Left renal pelvis (tissue), 4 donors: ENCODE data around the gene ZNF808. TPM values are rescaled to one million over a fixed set of nuclear protein-coding genes. Genes with fewer than 3 reads are reported as not detected.
"Not testable (repeated sequence)": the region's sequence is repeated elsewhere in the genome, so short reads cannot be mapped to it uniquely, and the experiment has no call there.

Experiments
- DNase-seq, 4 donors: peaks; one replicate each; pipeline ENCODE4 v3.0.0-alpha.2; 2013; ENCODE audit warnings: low read depth in 4 of 4, low spot score in 3 of 4
- polyA plus RNA-seq, 4 donors: library from polyadenylated mRNA; unstranded; fragments of 120-200 nt; gene quantifications; one replicate each; pipeline ENCODE4 v1.2.1, GENCODE V29; 2013; ENCODE audit not compliant: insufficient read length in 4 of 4

ZNF808 gene
- polyA plus RNA-seq, 4 donors = 8.8 to 17.9 (median 12.5) TPM

DNA sequence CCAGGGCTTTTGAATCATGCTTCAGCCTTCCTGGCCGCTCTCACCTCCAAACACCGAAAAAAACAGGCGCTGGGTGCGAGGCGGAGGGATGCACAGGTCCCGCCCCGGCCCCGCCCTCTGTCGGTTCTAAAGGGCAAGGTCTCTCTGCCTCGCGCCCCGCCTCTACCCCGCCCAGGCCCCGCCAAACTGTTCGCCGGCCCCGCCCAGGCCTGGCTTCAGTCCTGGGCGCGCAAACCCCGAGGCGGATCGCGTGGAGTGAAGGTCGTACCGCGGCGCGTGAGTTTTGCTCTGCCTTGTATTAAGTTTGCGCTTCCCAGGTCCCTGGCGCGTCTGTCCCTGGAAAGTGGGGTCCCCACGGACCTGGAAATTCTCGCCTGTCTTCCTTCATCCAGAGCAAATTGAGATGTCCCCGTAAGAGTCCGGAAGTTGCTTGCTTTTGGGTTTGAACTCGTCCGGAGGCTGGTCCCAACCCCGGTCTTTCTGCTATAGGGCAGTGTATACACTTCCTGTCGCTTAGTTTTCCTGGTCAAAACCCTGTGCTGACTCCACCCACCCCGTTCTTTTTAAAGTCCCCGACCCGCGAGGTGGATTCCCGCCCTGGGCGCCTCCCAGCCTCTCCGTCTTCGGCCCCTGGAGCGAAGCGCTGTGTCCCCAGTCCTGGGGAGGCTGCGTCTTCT is 8.4 kb downstream of the ZNF808 start:
- DNase-seq = peak in 3 of 4 donors; percentile 41 to 59 (median 55)

DNA sequence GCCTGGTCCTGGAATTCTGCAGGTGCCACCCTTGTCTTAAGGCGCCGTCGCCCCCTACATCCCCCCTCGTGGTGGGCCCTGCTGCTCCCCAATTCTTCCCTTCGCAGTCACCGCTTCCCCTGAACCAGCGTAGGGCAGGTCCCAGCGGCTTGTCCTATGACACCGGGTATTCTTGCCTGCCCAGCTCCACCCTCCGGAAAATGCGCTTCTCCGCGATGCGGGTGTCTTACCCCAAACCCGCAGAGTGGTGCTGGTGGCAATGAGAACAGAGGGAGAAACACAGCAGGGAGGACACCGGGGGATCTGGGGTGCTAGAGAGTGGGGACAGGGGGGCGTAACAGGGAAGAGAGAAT is 9.0 kb downstream of the ZNF808 start:
- DNase-seq = no peak

DNA sequence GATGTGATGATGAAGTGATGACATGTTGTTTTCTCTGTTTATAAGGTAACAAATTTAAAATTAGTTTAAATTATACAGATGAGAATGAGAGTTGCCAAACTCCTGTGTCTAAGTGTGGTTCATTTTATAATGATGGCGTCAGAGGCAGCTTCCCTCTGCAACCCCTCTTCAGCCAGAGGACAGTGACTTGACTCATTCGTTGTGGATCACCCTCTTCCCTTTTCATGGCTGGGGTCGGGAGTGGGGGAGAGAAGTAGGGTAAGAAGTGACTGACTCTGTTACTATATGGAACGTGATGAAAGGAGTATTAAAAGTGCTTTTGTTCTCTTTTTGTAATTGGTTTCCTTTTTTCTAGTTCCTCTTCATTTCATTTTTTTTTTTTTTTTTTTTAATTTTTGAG is 11.3 kb downstream of the ZNF808 start:
- DNase-seq = not testable (repeated sequence)

DNA sequence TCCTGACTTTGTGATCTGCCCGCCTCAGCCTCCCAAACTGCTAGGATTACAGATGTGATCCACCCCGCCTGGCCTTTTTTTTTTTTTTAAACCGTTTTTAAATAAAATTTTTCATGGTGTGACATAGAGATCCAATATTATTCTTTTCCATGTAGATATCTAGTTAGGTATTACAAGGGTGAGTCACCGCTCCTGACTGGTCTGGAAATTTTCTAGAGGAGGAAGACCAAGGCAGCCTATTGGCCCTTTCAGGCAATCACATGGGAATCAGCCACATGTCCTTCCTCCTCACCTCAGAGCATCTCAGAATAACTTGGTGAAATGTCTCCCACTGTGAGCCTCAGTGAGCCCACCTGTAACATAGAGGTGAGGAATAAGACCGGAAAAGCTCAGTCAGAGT is 13.7 kb downstream of the ZNF808 start:
- DNase-seq = not testable (repeated sequence)

DNA sequence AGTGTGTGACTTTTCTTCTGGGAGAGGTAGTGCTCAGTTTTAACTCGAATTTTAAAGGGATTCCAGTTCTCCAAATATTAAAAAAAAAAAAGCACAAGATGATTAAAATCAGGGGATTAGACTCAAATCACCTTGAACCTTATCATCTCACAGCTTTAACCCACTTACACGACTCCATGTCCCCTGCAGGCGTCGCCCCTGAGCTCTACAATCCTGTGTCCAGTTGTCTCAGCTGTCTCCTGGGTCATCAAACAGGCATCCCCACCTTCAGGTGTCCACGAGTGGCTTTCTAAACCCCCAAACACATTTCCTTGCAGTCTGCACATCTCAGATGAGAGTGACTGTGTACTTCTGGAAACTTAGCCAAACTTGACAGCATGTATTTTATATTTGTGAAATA is 14.1 kb downstream of the ZNF808 start:
- no peak for DNase-seq

DNA sequence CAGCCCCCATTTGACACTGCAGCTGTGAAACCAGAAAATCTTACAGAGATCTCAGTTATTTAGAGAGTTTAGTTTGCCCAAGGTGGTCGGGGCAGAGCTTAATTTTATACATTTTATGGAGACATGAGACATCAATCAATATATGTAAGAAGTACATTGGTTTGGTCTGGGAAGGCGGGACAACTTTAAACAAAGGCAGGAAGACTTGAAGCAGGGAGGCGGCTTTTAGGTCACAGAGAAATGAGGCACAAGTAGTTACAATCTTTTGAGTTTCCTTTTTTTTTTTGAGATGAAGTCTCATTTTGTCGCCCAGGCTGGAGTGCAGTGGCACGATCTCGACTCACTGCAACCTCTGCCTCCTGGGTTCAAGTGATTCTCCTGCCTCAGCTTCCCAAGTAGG is 15.1 kb downstream of the ZNF808 start:
- not testable (repeated sequence) for DNase-seq

DNA sequence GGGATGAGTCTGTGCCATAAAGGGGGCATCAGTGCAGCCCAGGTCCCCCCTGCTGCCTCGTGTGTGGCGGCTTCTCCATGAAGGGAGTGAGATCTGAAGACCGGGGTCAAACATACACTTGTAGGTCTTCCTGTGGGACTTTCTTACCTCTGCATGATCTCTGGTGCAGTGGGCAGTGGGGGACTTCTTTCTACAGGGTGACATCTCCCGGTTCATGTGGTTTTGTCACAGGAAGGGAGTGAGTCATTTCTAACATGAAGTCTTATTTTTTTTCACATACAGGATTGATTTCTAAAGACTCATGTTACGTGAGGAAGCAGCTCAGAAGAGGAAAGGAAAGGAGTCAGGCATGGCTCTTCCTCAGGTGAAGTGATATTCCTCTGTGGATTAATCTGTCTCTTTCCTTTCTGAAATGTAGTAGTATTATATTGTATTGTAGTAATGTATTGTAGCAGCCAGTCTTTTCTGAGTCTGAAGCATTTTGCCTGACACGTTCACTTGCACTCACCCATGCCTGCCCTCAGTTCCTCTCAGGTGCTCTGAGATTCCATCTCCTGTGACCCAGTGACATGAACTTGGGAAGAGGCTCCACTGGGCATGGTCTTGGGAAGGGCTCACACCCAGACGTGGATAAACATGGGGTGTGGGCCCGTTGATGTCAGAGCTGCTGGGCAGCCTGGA is 15.7 kb downstream of the ZNF808 start:
- no peak for DNase-seq

DNA sequence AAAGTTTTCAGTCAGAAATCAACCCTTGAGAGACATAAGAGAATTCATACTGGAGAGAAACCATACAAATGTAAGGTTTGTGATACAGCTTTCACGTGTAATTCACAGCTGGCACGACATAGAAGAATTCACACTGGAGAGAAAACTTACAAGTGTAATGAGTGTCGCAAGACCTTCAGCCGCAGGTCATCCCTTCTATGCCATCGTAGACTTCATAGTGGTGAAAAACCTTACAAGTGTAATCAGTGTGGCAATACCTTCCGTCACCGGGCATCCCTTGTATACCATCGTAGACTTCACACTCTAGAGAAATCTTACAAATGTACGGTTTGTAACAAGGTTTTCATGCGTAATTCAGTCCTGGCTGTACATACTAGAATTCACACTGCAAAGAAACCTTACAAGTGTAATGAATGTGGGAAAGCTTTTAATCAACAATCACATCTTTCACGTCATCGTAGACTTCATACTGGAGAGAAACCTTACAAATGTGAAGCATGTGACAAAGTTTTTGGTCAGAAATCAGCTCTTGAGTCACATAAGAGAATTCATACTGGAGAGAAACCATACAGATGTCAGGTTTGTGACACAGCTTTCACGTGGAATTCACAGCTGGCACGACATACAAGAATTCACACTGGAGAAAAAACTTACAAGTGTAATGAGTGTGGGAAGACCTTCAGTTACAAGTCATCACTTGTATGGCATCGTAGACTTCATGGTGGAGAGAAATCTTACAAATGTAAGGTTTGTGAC is 26.9 kb downstream of the ZNF808 start:
- DNase-seq = no peak

DNA sequence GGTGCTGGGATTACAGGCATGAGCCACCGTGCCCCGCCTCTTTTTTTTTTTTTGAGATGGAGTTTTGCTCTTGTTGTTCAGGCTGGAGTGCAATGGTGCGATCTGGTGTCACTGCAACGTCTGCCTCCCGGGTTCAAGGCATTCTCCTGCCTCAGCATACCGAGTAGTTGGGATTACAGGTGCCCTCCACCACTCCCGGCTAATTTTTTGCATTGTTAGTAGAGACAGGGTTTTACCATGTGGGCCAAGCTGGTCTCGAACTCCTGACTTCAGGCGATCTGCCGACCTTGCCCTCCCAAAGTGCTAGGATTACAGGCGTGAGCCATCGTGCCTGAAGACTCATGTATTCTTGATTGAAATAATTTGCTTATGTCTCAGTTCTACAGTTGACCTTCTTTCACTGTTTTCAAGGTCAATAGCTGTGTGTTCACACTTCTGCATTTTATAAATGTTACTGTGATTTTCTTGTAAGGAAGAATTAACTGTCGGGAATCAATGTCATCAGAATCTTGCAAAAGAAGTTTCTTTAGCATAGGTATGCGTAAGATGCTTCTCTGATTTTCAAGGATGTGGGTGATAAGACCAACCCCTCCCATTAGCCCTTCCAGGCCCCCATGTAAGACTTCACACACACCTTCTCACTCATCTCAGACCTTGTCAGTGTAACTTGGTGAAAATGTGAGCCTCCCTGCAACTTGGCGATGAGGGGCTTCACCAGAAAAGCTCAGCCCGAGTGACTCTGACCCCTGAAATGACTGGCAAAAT is 29.9 kb downstream of the ZNF808 start:
- no peak for DNase-seq

DNA sequence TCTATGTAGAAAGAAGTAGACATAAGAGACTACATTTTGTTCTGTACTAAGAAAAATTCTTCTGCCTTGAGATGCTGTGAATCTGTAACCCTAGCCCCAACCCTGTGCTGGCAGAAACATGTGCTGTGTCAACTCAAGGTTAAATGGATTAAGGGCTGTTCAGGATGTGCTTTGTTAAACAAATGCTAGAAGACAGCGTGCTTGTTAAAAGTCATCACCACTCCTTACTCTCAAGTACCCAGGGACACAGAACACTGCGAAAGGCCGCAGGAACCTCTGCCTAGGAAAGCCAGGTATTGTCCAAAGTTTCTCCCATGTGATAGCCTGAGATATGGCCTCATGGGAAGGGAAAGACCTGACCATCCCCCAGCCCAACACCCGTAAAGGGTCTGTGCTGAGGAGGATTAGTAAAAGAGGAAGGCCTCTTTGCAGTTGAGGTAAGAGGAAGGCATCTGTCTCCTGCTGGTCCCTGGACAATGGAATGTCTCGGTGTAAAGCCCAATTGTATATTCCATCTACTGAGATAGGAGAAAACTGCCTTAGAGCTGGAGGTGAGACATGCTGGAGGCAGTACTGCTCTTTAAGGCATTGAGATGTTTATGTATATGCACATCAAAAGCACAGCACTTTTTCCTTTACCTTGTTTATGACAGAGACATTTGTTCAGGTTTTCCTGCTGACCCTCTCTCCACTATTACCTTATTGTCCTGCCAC is 31.4 kb downstream of the ZNF808 start:
- DNase-seq = not testable (repeated sequence)

DNA sequence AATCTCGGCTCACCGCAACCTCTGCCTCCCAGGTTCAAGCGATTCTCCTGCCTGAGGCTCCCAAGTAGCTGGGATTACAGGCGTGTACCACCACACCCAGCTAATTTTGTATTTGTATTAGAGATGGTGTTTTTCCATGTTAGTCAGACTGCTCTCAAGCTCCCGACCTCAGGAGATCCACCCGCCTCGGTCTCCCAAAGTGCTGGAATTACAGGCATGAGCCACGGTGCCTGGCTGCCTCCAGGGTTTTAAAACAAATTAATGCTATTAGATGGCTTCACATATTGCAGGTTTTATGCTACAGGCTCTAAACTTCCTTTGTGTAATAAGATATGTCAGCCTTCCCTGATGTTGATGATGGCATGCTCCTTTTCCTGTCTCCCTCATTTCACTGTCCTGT is 34.1 kb downstream of the ZNF808 start:
- not testable (repeated sequence) for DNase-seq

DNA sequence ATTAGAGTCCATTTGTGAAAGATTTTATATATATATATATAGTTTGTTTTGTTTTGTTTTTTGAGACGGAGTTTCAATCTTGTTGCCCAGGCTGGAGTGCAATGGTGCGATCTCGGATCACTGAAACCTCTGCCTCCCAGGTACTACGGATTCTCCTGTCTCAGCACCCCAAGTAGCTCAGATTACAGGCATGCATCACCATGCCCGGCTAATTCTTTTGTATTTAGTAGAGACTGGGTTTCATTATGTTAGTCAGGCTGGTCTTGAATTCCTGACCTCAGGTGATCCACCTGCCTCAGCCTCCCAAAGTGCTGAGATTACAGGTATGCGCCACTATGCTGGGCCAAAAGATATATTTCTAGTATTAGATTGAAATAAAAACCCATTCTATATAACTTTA is 38.7 kb downstream of the ZNF808 start:
- no peak for DNase-seq

DNA sequence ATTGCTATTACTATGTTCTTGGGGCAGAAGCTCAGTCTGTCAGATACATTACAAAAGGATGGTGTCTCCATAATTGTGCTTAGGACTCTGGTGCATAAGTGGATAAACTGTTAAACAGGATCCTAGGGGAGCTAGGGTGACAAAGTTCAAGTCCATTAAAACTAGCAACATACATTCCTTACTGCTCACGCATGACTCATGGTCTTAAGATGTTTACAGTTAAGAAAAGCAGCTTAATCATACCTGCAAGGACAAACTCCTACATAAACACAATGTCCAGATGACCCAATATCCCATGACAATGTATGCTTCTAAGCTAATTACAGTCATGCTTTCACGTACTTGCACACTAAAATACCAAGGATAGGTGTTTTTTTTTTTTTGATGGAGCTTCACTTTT is 39.1 kb downstream of the ZNF808 start:
- no peak for DNase-seq

DNA sequence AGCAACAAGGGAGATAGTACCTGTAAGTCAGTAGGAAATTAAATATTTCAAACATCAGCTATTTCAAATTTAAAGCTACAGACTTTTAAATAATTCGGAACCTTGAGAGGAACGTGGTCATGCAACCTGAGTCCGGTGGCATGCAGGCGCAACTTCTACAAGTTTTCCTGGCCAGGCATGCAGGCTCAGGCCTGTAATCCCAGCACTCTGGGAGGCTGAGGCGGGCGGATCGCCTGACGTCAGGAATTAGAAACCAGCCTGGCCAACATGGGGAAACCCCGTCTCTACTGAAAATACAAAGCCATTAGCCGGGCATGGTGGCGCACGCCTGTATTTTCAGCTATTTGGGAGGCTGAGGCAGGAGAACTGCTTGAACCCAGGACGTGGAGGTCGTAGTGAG is 40.5 kb downstream of the ZNF808 start:
- no peak for DNase-seq

DNA sequence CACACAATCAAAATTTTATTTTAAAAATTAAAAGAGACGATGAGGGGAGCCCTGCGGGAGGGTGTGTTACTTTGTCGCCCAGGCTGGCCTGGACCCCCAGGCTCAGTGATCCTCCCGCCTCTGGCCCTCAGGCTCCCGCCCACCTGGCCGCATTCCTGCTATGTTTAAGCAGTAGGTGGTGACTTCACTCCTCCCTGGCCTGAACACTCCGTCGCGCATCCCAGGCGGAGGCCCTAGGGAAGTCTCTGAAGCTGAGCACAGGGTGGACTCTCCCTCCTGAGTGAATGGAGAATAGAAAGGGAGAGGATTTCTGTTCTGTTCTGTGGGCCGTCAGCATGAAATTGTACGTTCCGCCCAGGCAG is 42.2 kb downstream of the ZNF808 start:
- peak in 3 of 4 donors; percentile 28 to 47 (median 45) for DNase-seq

DNA sequence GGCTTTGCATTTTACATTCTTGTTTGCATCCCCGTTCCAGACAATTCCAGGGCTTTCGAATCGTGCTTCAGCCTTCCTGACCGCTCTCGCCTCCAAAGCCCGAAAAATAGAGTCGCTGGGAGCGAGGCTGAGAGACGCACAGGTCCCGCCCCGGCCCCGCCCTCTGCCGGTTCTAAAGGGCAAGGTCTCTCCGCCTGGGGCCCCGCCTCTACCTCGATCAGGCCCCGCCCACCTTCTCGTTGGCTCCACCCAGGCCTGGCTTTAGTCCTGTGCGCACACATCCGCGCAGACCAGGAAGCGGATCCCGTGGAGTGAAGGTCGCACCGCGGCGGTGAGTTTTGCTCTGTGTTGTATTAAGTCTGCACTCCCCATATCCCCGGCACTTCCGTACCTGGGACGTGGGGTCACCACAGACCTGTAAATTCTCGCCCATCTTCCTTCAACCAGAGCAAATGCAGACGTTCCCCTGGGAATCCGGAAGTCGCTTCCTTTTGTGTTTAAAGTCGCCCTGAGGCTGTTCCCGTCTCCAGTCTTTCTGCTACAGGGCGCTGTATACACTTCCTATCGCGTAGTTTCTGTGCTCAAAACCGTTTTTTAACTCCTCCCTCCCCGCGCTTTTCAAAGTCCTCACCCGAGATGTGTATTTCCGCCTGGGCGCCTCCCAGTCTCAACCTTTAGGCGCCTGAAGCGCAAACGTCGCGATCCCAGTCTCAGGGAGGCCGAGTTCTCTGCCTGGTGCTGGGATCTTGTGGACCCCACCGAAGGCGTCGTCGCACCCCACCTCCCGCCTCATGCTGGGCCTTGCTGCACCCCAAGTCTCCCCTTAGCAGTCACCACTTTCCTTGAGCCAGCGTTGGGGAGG is 42.8 kb downstream of the ZNF808 start, which contains the start of gene ZNF701:
ZNF701 (plus strand) TSS at position 288 of the 862 bp plus-strand sequence. CDS start 3,861 bp downstream, outside the sequence.
- DNase-seq = peak; percentile 79 to 87 (median 82)

DNA sequence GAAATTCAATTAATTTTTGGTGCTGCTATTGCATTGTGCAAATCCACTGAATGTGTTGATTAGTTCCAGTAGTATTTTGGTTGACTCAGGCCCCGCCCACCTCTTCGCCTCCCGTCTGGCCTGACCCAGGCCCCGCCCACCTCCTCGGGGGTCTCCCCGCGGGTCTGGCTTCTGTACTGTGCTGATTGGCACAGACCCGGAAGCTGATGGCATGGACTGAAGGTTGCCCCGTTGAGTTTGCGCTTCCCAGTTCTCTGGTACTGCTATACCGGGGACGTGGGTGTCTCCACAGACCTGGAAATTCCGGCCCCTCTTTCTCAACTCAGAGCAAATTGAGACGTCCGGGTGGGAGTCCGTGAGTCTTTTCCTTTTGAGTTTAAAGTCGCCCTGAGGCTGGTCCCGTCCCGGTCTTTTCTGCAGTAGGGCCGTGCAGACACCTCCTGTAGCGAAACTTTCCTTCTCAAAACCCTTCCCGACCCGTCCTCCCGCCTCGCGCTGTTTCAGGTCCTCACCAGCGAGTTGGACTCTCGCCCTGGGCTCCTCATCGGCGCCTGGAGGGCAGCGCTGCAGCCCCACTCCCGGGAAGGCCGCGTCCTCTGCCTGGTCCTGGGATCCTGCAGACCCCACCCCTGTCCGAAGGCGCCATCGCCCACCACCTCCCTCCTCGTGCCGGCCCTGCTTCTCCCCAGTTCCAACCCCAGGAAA is 57.4 kb downstream of the ZNF808 start:
- no peak for DNase-seq

DNA sequence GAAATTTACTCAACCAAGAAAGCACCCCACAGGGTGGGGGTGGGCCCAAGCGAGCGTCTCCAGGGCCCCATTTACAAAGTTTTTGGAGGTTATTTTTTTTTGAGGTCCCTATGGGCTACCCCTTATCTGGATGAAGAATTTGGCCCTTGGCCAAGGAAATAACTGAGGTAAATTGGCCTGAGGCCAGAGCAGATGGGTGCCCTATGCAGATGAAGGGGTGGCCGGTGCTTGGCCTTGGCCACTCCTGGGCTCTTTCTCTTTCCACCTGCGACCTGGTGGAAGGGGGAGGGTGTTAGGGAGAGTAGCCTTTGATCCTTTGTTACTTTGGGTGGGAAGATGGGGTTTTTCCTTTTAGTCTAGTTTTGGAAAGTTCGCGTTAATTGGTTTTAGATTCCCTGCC is 58.1 kb downstream of the ZNF808 start:
- DNase-seq = no peak

DNA sequence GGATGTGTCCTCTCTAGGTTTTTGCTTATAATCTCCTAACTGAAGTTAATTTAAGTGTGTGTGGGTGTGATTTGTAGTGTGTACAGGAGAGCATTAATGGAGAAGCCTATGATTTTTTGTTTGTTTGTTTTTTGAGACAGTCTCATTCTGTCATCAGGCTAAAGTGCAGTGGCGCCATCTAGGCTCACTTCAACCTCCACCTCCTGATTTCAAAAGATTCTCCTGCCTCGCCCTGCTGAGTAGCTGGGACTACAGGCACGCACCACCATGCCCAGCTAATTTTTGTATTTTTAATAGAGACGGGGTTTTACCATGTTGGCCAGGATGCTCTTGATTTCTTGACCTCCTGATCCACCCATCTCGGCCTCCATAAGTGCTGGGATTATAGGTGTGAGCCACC is 63.3 kb downstream of the ZNF808 start:
- DNase-seq = no peak
